Ascending aorta (tissue), 2 donors: ENCODE data around the gene KCNH1. TPM values are rescaled to one million over a fixed set of nuclear protein-coding genes. Genes with fewer than 3 reads are reported as not detected.

Source experiments
- DNase-seq, 2 donors: peaks; one replicate each; pipeline ENCODE4 v3.0.0-alpha.2; 2019; ENCODE audit warnings: low spot score in 2 of 2
- H3K27ac ChIP-seq, 2 donors: fragments of 200-600 bp; sonication (generic); one replicate each; pipeline ENCODE4 v1.5.1; 2016 to 2017; ENCODE audit warnings: mild to moderate bottlenecking in 1 of 2
- H3K27me3 ChIP-seq: fragments of 200-600 bp; sonication (generic); one replicate; pipeline ENCODE4 v1.5.1; 2017
- H3K36me3 ChIP-seq, 2 donors: fragments of 200-600 bp; sonication (generic); one replicate each; pipeline ENCODE4 v1.5.1; 2016
- H3K4me1 ChIP-seq, 2 donors: fragments of 200-600 bp; sonication (generic); one replicate each; pipeline ENCODE4 v1.5.1; 2016 to 2017; ENCODE audit warnings: mild to moderate bottlenecking in 1 of 2
- H3K4me3 ChIP-seq, 2 donors: fragments of 200-600 bp; sonication (generic); one replicate each; pipeline ENCODE4 v1.5.1; 2016 to 2017; ENCODE audit warnings: mild to moderate bottlenecking in 1 of 2
- H3K9me3 ChIP-seq, 2 donors: fragments of 200-600 bp; sonication (generic); one replicate each; pipeline ENCODE4 v1.5.1; 2016
- CTCF ChIP-seq, 3 experiments: fragments of 200-600 bp in 2 of 3; fragments of 450-650 bp in 1 of 3; sonication (generic) in 2 of 3; IDR thresholded peaks; one replicate each; pipeline ENCODE4 v1.5.1; 2016 to 2019; ENCODE audit warnings: antibody characterized with exemption in 3 of 3, mild to moderate bottlenecking in 1 of 3, moderate library complexity in 1 of 3
- intact Hi-C: fragments of 100-400 bp; cut with DNase I; formaldehyde crosslinking; loops from one replicate; pipeline ENCODE4 v1.15.1; 2023
- total RNA-seq: library from RNA; depleted of rRNA; stranded (reverse); fragments of >200 nt; gene quantifications from one replicate; pipeline ENCODE4 v1.1.0, GENCODE V29; 2016

Gene KCNH1
- total RNA-seq, 1 donor from 2014 or later: not detected

GRCh38 chr1:210654176-210654981 is 479.6 kb downstream of the KCNH1 start:
- intact Hi-C loops: no loop called here
- no peak for DNase-seq

GRCh38 chr1:210653771-210654170 is 480.2 kb downstream of the KCNH1 start:
- Histone ChIP-seq H3K27ac (no peak overlapping the region), H3K36me3 (no peaks in the 10 kb centered on the region), H3K27me3 (no peaks in the 10 kb centered on the region), H3K9me3 (no peaks in the 10 kb centered on the region), H3K4me1 (no peaks in the 10 kb centered on the region), H3K4me3 (no peak overlapping the region)
- DNase-seq: no peak
- intact Hi-C loops: no loop called here
- no peak for TF ChIP-seq CTCF (IDR thresholded peaks at IDR 0.05)

More at GRCh38 chr1:210654176-210654981, 479.6 kb downstream of the KCNH1 start:
- Histone ChIP-seq H3K4me3 (no peak overlapping the region), H3K9me3 (no peaks in the 10 kb centered on the region), H3K4me1 (no peaks in the 10 kb centered on the region), H3K27ac (no peak overlapping the region), H3K27me3 (no peaks in the 10 kb centered on the region), H3K36me3 (no peaks in the 10 kb centered on the region)
- no peak for TF ChIP-seq CTCF (IDR thresholded peaks at IDR 0.05)

- no peaks in the 10 kb centered on the region for H3K4me1 ChIP-seq
- TF ChIP-seq CTCF (IDR thresholded peaks at IDR 0.05): no peak
- intact Hi-C loops: no loop called here
These were observed 481.5 kb downstream of the KCNH1 start for GRCh38 chr1:210652329-210652954.

GRCh38 chr1:210650403-210650802 is 483.5 kb downstream of the KCNH1 start:
- TF ChIP-seq CTCF (IDR thresholded peaks at IDR 0.05): no peak
- H3K4me1 ChIP-seq: no peaks in the 10 kb centered on the region
- no peak for DNase-seq
- H3K27ac ChIP-seq: no peak overlapping the region
- no peaks in the 10 kb centered on the region for H3K9me3 ChIP-seq
- no peaks in the 10 kb centered on the region for H3K36me3 ChIP-seq
- no peaks in the 10 kb centered on the region for H3K27me3 ChIP-seq
- intact Hi-C loops: no loop called here
- no peak overlapping the region for H3K4me3 ChIP-seq

More at GRCh38 chr1:210652329-210652954, 481.5 kb downstream of the KCNH1 start:
- no peak for DNase-seq
- no peaks in the 10 kb centered on the region for H3K9me3 ChIP-seq
- no peaks in the 10 kb centered on the region for H3K36me3 ChIP-seq
- no peaks in the 10 kb centered on the region for H3K27me3 ChIP-seq
- no peak overlapping the region for H3K27ac ChIP-seq
- no peak overlapping the region for H3K4me3 ChIP-seq

- Histone ChIP-seq H3K4me3 (no peak overlapping the region), H3K36me3 (no peaks in the 10 kb centered on the region), H3K27ac (no peak overlapping the region), H3K4me1 (no peaks in the 10 kb centered on the region), H3K9me3 (no peaks in the 10 kb centered on the region), H3K27me3 (no peaks in the 10 kb centered on the region)
- no peak for TF ChIP-seq CTCF (IDR thresholded peaks at IDR 0.05)
- intact Hi-C loops: no loop called here
- DNase-seq: no peak
These were observed 485.2 kb downstream of the KCNH1 start for GRCh38 chr1:210648588-210649269.
